Left lung (tissue), 10 donors: ENCODE data around the gene AGMAT. TPM values are rescaled to one million over a fixed set of nuclear protein-coding genes. Genes with fewer than 3 reads are reported as not detected.

Experiments
- ATAC-seq: fragments of 200-7000 bp; cut with Tn5 transposase; one replicate; pipeline ENCODE4 v1.9.1; 2020; ENCODE audit warnings: moderate library complexity
- DNase-seq, 4 donors: peaks; one replicate each; pipeline ENCODE4 v3.0.0-alpha.2; 2013 to 2020
- H3K27ac ChIP-seq, 2 donors: fragments of 200-600 bp; sonication (generic) in 1 of 2; one replicate each; pipeline versions ENCODE4 v1.5.0 to v1.8.0; 2020 to 2021
- H3K27me3 ChIP-seq, 2 donors: fragments of 200-600 bp; sonication (generic) in 1 of 2; one replicate each; pipeline versions ENCODE4 v1.5.0 to v1.8.0; 2020 to 2021
- H3K36me3 ChIP-seq, 2 donors: fragments of 200-600 bp; sonication (generic) in 1 of 2; one replicate each; pipeline versions ENCODE4 v1.5.0 to v1.8.0; 2020 to 2021
- H3K4me1 ChIP-seq, 2 donors: fragments of 200-600 bp; one replicate each; pipeline ENCODE4 v1.8.0; 2021
- H3K4me3 ChIP-seq, 2 donors: fragments of 200-600 bp; sonication (generic) in 1 of 2; one replicate each; pipeline versions ENCODE4 v1.5.0 to v1.8.0; 2020 to 2021; ENCODE audit warnings: mild to moderate bottlenecking in 1 of 2
- H3K9me3 ChIP-seq, 2 donors: fragments of 200-600 bp; sonication (generic) in 1 of 2; one replicate each; pipeline versions ENCODE4 v1.5.0 to v1.8.0; 2020 to 2021
- CTCF ChIP-seq, 2 donors: fragments of 200-600 bp; sonication (generic) in 1 of 2; IDR thresholded peaks; one replicate each; pipeline versions ENCODE4 v1.5.0 to v1.8.0; 2021; ENCODE audit warnings: antibody characterized with exemption in 2 of 2
- intact Hi-C, 2 donors: fragments of 100-400 bp; cut with DNase I; formaldehyde crosslinking; loops; one replicate each; pipeline versions ENCODE4 v1.11.2 to v1.14.2; 2022
- polyA plus RNA-seq, 6 donors: library from polyadenylated mRNA; unstranded; fragments of 120-200 nt; gene quantifications; one replicate each; pipeline ENCODE4 v1.2.1, GENCODE V29; 2013; ENCODE audit not compliant: insufficient read length in 6 of 6
- total RNA-seq, 2 donors: library from RNA; stranded (reverse); fragmentation: NEBNext Ultra II Directional; extraction: Animal tissue kit (Norgen Biotek cat#: 25700); gene quantifications; one replicate each; pipeline ENCODE4 v1.2.1, GENCODE V29; 2021
- donor health status: DM: no; HTN: yes; CAD: no.
- donor health status: DM: no; HTN: no; CAD: no.

AGMAT gene
- total and polyA plus RNA-seq, 8 donors: 0.35 to 1.1 (median 0.72) TPM

- intact Hi-C loops: no loop called here
- H3K27me3 ChIP-seq: no peaks in the 10 kb centered on the region
- H3K27ac ChIP-seq: no peak overlapping the region
Observed at GRCh38 chr1:15557594-15557993, 27.3 kb downstream of the AGMAT start.

GRCh38 chr1:15557008-15557407 is 27.8 kb downstream of the AGMAT start:
- no peak overlapping the region for H3K4me3 ChIP-seq
- intact Hi-C loops: no loop called here
- ATAC-seq (no peak), DNase-seq (no peak)
- no peaks in the 10 kb centered on the region for H3K4me1 ChIP-seq
- no peaks in the 10 kb centered on the region for H3K9me3 ChIP-seq
- no peak overlapping the region for H3K27ac ChIP-seq
- no peaks in the 10 kb centered on the region for H3K27me3 ChIP-seq
- peaks cover 0 to 58% of the 10 kb centered on the region in 2 donors for H3K36me3 ChIP-seq
- TF ChIP-seq CTCF (IDR thresholded peaks at IDR 0.05): no peak

More at GRCh38 chr1:15557594-15557993, 27.3 kb downstream of the AGMAT start:
- ATAC-seq (no peak), DNase-seq (no peak)
- TF ChIP-seq CTCF (IDR thresholded peaks at IDR 0.05): no peak
- H3K4me1 ChIP-seq: no peaks in the 10 kb centered on the region
- H3K9me3 ChIP-seq: no peaks in the 10 kb centered on the region
- H3K4me3 ChIP-seq: no peak overlapping the region
- H3K36me3 ChIP-seq: peaks cover 0 to 58% of the 10 kb centered on the region in 2 donors

- no peak for ATAC-seq
- H3K36me3 ChIP-seq: peaks cover 0 to 87% of the 10 kb centered on the region in 2 donors
- intact Hi-C loops: no loop called here
Observed at GRCh38 chr1:15550573-15550972, 34.3 kb downstream of the AGMAT start.

GRCh38 chr1:15546641-15547040 is 38.2 kb downstream of the AGMAT start:
- TF ChIP-seq CTCF (IDR thresholded peaks at IDR 0.05): no peak
- H3K9me3 ChIP-seq: no peaks in the 10 kb centered on the region
- no peak overlapping the region for H3K27ac ChIP-seq
- no peaks in the 10 kb centered on the region for H3K4me1 ChIP-seq
- H3K36me3 ChIP-seq: peaks cover 0 to 95% of the 10 kb centered on the region in 2 donors
- no peak overlapping the region for H3K4me3 ChIP-seq
- ATAC-seq (no peak), DNase-seq (no peak)
- intact Hi-C loops: no loop called here
- no peaks in the 10 kb centered on the region for H3K27me3 ChIP-seq

More at GRCh38 chr1:15550573-15550972, 34.3 kb downstream of the AGMAT start:
- no peak for DNase-seq
- Histone ChIP-seq H3K9me3 (no peaks in the 10 kb centered on the region), H3K27ac (no peak overlapping the region), H3K4me3 (no peak overlapping the region), H3K4me1 (no peaks in the 10 kb centered on the region), H3K27me3 (no peaks in the 10 kb centered on the region)
- no peak for TF ChIP-seq CTCF (IDR thresholded peaks at IDR 0.05)

GRCh38 chr1:15543589-15544568 is 41.0 kb downstream of the AGMAT start:
- H3K4me3 ChIP-seq: no peak overlapping the region
- ATAC-seq: peak; percentile 29
- no peaks in the 10 kb centered on the region for H3K9me3 ChIP-seq
- H3K4me1 ChIP-seq: no peaks in the 10 kb centered on the region
- no peak for TF ChIP-seq CTCF (IDR thresholded peaks at IDR 0.05)
- H3K36me3 ChIP-seq: peaks cover 0 to 97% of the 10 kb centered on the region in 2 donors
- no peaks in the 10 kb centered on the region for H3K27me3 ChIP-seq
- DNase-seq: no peak
- no peak overlapping the region for H3K27ac ChIP-seq
- intact Hi-C loops: no loop called here
